Naive thymus-derived CD4-positive, alpha-beta T cell (primary cell): ENCODE results near the gene TMEM33. TPM values are rescaled to one million over a fixed set of nuclear protein-coding genes. Genes with fewer than 3 reads are reported as not detected.
"Not testable (repeated sequence)": the region's sequence is repeated elsewhere in the genome, so short reads cannot be mapped to it uniquely, and the experiment has no call there.

Experiments
- ATAC-seq: fragments of 150-1000 bp; cut with Tn5 transposase; 2 replicates; pipeline ENCODE4 v1.10.0; 2021; ENCODE audit warnings: mild to moderate bottlenecking, moderate library complexity
- CTCF ChIA-PET: fragments of 350-600 bp; sonication (Branson Sonifier 250); formaldehyde crosslinking; loops from one replicate; lab custom pipeline; 2021; ENCODE audit warnings: antibody characterized with exemption; lab: Charles Lee
- POLR2A ChIA-PET: fragments of 350-600 bp; sonication (Branson Sonifier 250); formaldehyde crosslinking; loops from one replicate; lab custom pipeline; 2021; ENCODE audit warnings: antibody characterized with exemption, inconsistent platforms; lab: Charles Lee
- DNase-seq, 9 donors: peaks; one replicate each; pipeline versions ENCODE4 v3.0.0 to v3.0.0-alpha.2; 2020 to 2022; ENCODE audit warnings: mixed read lengths in 1 of 9
- H3K27ac ChIP-seq: one replicate; pipeline ENCODE4 v1.7.0; 2013; ENCODE audit warnings: mild to moderate bottlenecking, low read depth, low read length, moderate library complexity
- H3K27me3 ChIP-seq, 2 donors: one replicate each; pipeline ENCODE4 v1.7.0; 2013; ENCODE audit warnings: low read length in 2 of 2, mild to moderate bottlenecking in 2 of 2, moderate library complexity in 2 of 2; ENCODE audit not compliant: control insufficient read depth in 2 of 2, insufficient read depth in 2 of 2
- H3K36me3 ChIP-seq, 3 experiments: 1 replicate in 2 of 3; 2 replicates in 1 of 3; pipeline ENCODE4 v1.7.0; 2013; ENCODE audit warnings: low read length in 3 of 3, mild to moderate bottlenecking in 3 of 3, moderate library complexity in 1 of 3; ENCODE audit not compliant: insufficient read depth in 3 of 3, control insufficient read depth in 2 of 3
- H3K4me1 ChIP-seq, 2 donors: one replicate each; pipeline ENCODE4 v1.7.0; 2013; ENCODE audit warnings: low read length in 2 of 2, mild to moderate bottlenecking in 2 of 2, moderate library complexity in 1 of 2; ENCODE audit not compliant: control insufficient read depth in 2 of 2, insufficient read depth in 2 of 2
- H3K4me3 ChIP-seq: 2 replicates; pipeline ENCODE4 v1.7.0; 2013; ENCODE audit warnings: mild to moderate bottlenecking, low read length
- H3K9me3 ChIP-seq, 3 experiments: 1 replicate in 2 of 3; 2 replicates in 1 of 3; pipeline ENCODE4 v1.7.0; 2013; ENCODE audit warnings: low read length in 3 of 3; ENCODE audit not compliant: control insufficient read depth in 2 of 3
- H3K27ac Mint-ChIP-seq, 9 donors: one replicate each; pipeline ENCODE4 v1.8.0; 2020 to 2022; ENCODE audit warnings: mixed read lengths in 9 of 9, mild to moderate bottlenecking in 8 of 9, moderate library complexity in 5 of 9, inconsistent platforms in 2 of 9
- H3K27me3 Mint-ChIP-seq, 5 donors: one replicate each; pipeline ENCODE4 v1.8.0; 2021 to 2022; ENCODE audit warnings: mixed read lengths in 5 of 5, mild to moderate bottlenecking in 1 of 5
- H3K36me3 Mint-ChIP-seq, 5 donors: one replicate each; pipeline ENCODE4 v1.8.0; 2020 to 2022; ENCODE audit warnings: mixed read lengths in 5 of 5, mild to moderate bottlenecking in 3 of 5, inconsistent platforms in 1 of 5
- H3K4me1 Mint-ChIP-seq, 7 donors: one replicate each; pipeline ENCODE4 v1.8.0; 2020 to 2022; ENCODE audit warnings: mixed read lengths in 7 of 7, mild to moderate bottlenecking in 3 of 7, inconsistent platforms in 1 of 7
- H3K4me3 Mint-ChIP-seq, 10 donors: one replicate each; pipeline ENCODE4 v1.8.0; 2020 to 2022; ENCODE audit warnings: mild to moderate bottlenecking in 10 of 10, mixed read lengths in 10 of 10, moderate library complexity in 6 of 10, inconsistent platforms in 2 of 10
- H3K9me3 Mint-ChIP-seq, 11 donors: one replicate each; pipeline ENCODE4 v1.8.0; 2020 to 2022; ENCODE audit warnings: mixed read lengths in 11 of 11, mild to moderate bottlenecking in 4 of 11, inconsistent platforms in 1 of 11, moderate library complexity in 1 of 11
- intact Hi-C, 2 donors: fragments of 100-400 bp; cut with micrococcal nuclease; formaldehyde crosslinking; loops; one replicate each; pipeline ENCODE4 v1.15.1; 2023
- polyA plus RNA-seq, 2 donors: library from polyadenylated mRNA; unstranded; fragments of 300-500 nt; fragmentation: Illumina TruSeq; gene quantifications; one replicate each; pipeline ENCODE4 v1.2.3, GENCODE V29; 2021
- total RNA-seq, 6 experiments: library from RNA in 5 of 6; stranded (reverse) in 5 of 6; gene quantifications; 1 replicate in 5 of 6; 2 replicates in 1 of 6; pipeline ENCODE4 v1.2.3 and lab custom pipeline; 2021 to 2026

The TMEM33 gene
- total and polyA plus RNA-seq, 7 experiments from 2014 or later = 14.9 to 61.9 (median 30.9) TPM

- Histone ChIP-seq H3K27me3 (no peaks in the 10 kb centered on the region), H3K27ac (no peak overlapping the region), H3K9me3 (no peaks in the 10 kb centered on the region), H3K4me3 (no peak overlapping the region), H3K4me1 (no peaks in the 10 kb centered on the region), H3K36me3 (no peaks in the 10 kb centered on the region)
- no peaks in the 10 kb centered on the region for H3K4me1 Mint-ChIP-seq
- H3K36me3 Mint-ChIP-seq = no peaks in the 10 kb centered on the region
- DNase-seq (no peak), ATAC-seq (no peak)
- intact Hi-C loops = no loop called here
- POLR2A ChIA-PET = no interaction called here
- H3K27me3 Mint-ChIP-seq = peaks cover 21 to 40% (median 27%) of the 10 kb centered on the region in 5 donors
- H3K4me3 Mint-ChIP-seq = no peak overlapping the region
- no peak overlapping the region for H3K27ac Mint-ChIP-seq
- CTCF ChIA-PET = interaction anchor here (1.5 kb wide), 1 partner anchor 15 kb away, joined by 5 read pairs; no protein-coding TSS in a partner anchor
- H3K9me3 Mint-ChIP-seq = no peaks in the 10 kb centered on the region
These were observed 45.1 kb upstream of the TMEM33 start for GRCh38 chr4:41890085-41890484.

GRCh38 chr4:41896648-41897047 is 38.6 kb upstream of the TMEM33 start:
- no peaks in the 10 kb centered on the region for H3K9me3 ChIP-seq
- H3K36me3 ChIP-seq = no peaks in the 10 kb centered on the region
- intact Hi-C loops = no loop called here
- H3K27me3 ChIP-seq = no peaks in the 10 kb centered on the region
- ChIA-PET CTCF (interaction anchor here (0.8 kb wide), 1 partner anchor 68 kb away, joined by 5 read pairs; no protein-coding TSS in a partner anchor), POLR2A (no interaction called here)
- no peak overlapping the region for H3K27ac ChIP-seq
- no peaks in the 10 kb centered on the region for H3K4me1 ChIP-seq
- Mint-ChIP-seq H3K4me3 (no peak overlapping the region), H3K27me3 (peaks cover 6 to 24% (median 10%) of the 10 kb centered on the region in 5 donors), H3K4me1 (no peaks in the 10 kb centered on the region), H3K27ac (no peak overlapping the region), H3K36me3 (peaks cover 0 to 6% (median 0%) of the 10 kb centered on the region in 5 donors), H3K9me3 (peaks cover 0 to 9% (median 6%) of the 10 kb centered on the region in 11 donors)
- no peak for ATAC-seq
- no peak for DNase-seq
- H3K4me3 ChIP-seq = no peak overlapping the region

- Mint-ChIP-seq H3K36me3 (peaks cover 0 to 9% (median 0%) of the 10 kb centered on the region in 5 donors), H3K27ac (no peak overlapping the region), H3K9me3 (peaks cover 2 to 15% (median 7%) of the 10 kb centered on the region in 11 donors), H3K4me1 (no peaks in the 10 kb centered on the region), H3K4me3 (no peak overlapping the region), H3K27me3 (peaks cover 4 to 17% (median 6%) of the 10 kb centered on the region in 5 donors)
- Histone ChIP-seq H3K4me1 (no peaks in the 10 kb centered on the region), H3K27ac (no peak overlapping the region), H3K9me3 (no peaks in the 10 kb centered on the region), H3K36me3 (no peaks in the 10 kb centered on the region), H3K4me3 (no peak overlapping the region), H3K27me3 (no peaks in the 10 kb centered on the region)
- intact Hi-C loops = no loop called here
- DNase-seq = no peak
- ChIA-PET POLR2A (no interaction called here), CTCF (no interaction called here)
- ATAC-seq = no peak
These were observed 37.5 kb upstream of the TMEM33 start for GRCh38 chr4:41897698-41898097.

- H3K27me3 ChIP-seq, H3K4me3 ChIP-seq, POLR2A ChIA-PET, H3K27ac ChIP-seq, CTCF ChIA-PET, H3K4me1 ChIP-seq, intact Hi-C loops, H3K9me3 ChIP-seq, H3K36me3 ChIP-seq, DNase-seq, ATAC-seq, H3K36me3 Mint-ChIP-seq, H3K4me3 Mint-ChIP-seq, H3K27ac Mint-ChIP-seq, H3K4me1 Mint-ChIP-seq: not testable (repeated sequence)
- Mint-ChIP-seq H3K9me3 (peaks cover 4 to 13% (median 10%) of the 10 kb centered on the region in 11 donors), H3K27me3 (peaks cover 0 to 18% (median 11%) of the 10 kb centered on the region in 5 donors)
These were observed 26.1 kb upstream of the TMEM33 start for GRCh38 chr4:41909136-41909535.

GRCh38 chr4:41912546-41912945 is 22.7 kb upstream of the TMEM33 start:
- intact Hi-C loops = no loop called here
- no peak overlapping the region for H3K4me3 ChIP-seq
- no peaks in the 10 kb centered on the region for H3K9me3 ChIP-seq
- POLR2A ChIA-PET = no interaction called here
- peaks cover 0 to 10% (median 6%) of the 10 kb centered on the region in 5 donors for H3K27me3 Mint-ChIP-seq
- H3K27ac ChIP-seq = no peak overlapping the region
- H3K27ac Mint-ChIP-seq = no peak overlapping the region
- H3K4me1 ChIP-seq = no peaks in the 10 kb centered on the region
- DNase-seq (no peak), ATAC-seq (no peak)
- CTCF ChIA-PET = no interaction called here
- H3K4me3 Mint-ChIP-seq = no peak overlapping the region
- H3K36me3 ChIP-seq = no peaks in the 10 kb centered on the region
- H3K36me3 Mint-ChIP-seq = no peaks in the 10 kb centered on the region
- H3K27me3 ChIP-seq = no peaks in the 10 kb centered on the region
- H3K9me3 Mint-ChIP-seq = peaks cover 0 to 4% (median 0%) of the 10 kb centered on the region in 11 donors
- H3K4me1 Mint-ChIP-seq = peaks cover 0 to 8% (median 0%) of the 10 kb centered on the region in 7 donors

- POLR2A ChIA-PET = no interaction called here
- Histone ChIP-seq H3K4me3 (no peak overlapping the region), H3K27me3 (no peaks in the 10 kb centered on the region), H3K27ac (no peak overlapping the region), H3K36me3 (no peaks in the 10 kb centered on the region), H3K4me1 (no peaks in the 10 kb centered on the region), H3K9me3 (no peaks in the 10 kb centered on the region)
- H3K4me3 Mint-ChIP-seq = no peak overlapping the region
- peaks cover 0 to 2% (median 0%) of the 10 kb centered on the region in 11 donors for H3K9me3 Mint-ChIP-seq
- CTCF ChIA-PET = no interaction called here
- peaks cover 0 to 8% (median 0%) of the 10 kb centered on the region in 7 donors for H3K4me1 Mint-ChIP-seq
- H3K27ac Mint-ChIP-seq = peak overlapping the region in 1 of 9 donors; percentile 27
- no peak for DNase-seq
- intact Hi-C loops = no loop called here
- H3K36me3 Mint-ChIP-seq = no peaks in the 10 kb centered on the region
- peaks cover 0 to 18% (median 5%) of the 10 kb centered on the region in 5 donors for H3K27me3 Mint-ChIP-seq
- ATAC-seq = no peak
These were observed 21.7 kb upstream of the TMEM33 start for GRCh38 chr4:41913509-41913908.

- CTCF ChIA-PET = no interaction called here
- DNase-seq = no peak
- POLR2A ChIA-PET = no interaction called here
- Mint-ChIP-seq H3K36me3 (peaks cover 0 to 8% (median 0%) of the 10 kb centered on the region in 5 donors), H3K4me3 (no peak overlapping the region), H3K27me3 (peaks cover 0 to 27% (median 12%) of the 10 kb centered on the region in 5 donors), H3K4me1 (peaks cover 0 to 6% (median 0%) of the 10 kb centered on the region in 7 donors), H3K27ac (no peak overlapping the region), H3K9me3 (peaks cover 0 to 29% (median 9%) of the 10 kb centered on the region in 11 donors)
- H3K4me3 ChIP-seq = no peak overlapping the region
- ATAC-seq = no peak
- no peaks in the 10 kb centered on the region for H3K27me3 ChIP-seq
- intact Hi-C loops = no loop called here
- no peak overlapping the region for H3K27ac ChIP-seq
- no peaks in the 10 kb centered on the region for H3K4me1 ChIP-seq
- H3K36me3 ChIP-seq = no peaks in the 10 kb centered on the region
- H3K9me3 ChIP-seq = peaks cover 0 to 7% (median 0%) of the 10 kb centered on the region in 3 experiments
These were observed 17.0 kb upstream of the TMEM33 start for GRCh38 chr4:41918278-41918677.
